ENCODE results near the gene SYT8. TPM values are rescaled to one million over a fixed set of nuclear protein-coding genes. Genes with fewer than 3 reads are reported as not detected.

SYT8 gene
- total RNA-seq, 1 donor from 2014 or later = 7.3 TPM

- no peaks in the 10 kb centered on the region for H3K27me3 Mint-ChIP-seq (ENCODE audit: low read depth)
- H3K27ac Mint-ChIP-seq (ENCODE audit: unreplicated experiment) = no peak overlapping the region
- TF ChIP-seq CTCF (IDR thresholded peaks at IDR 0.05) = no peak
- no peaks in the 10 kb centered on the region for H3K9me3 Mint-ChIP-seq (ENCODE audit: low read depth)
- no peaks in the 10 kb centered on the region for H3K4me1 Mint-ChIP-seq (ENCODE audit: low read depth)
- no peak overlapping the region for H3K4me3 Mint-ChIP-seq (ENCODE audit: unreplicated experiment)
- no peaks in the 10 kb centered on the region for H3K36me3 Mint-ChIP-seq (ENCODE audit: low read depth)
- DNase-seq (ENCODE audit: low spot score) = no peak
These were observed 21.7 kb downstream of the SYT8 start for GRCh38 chr11:1856306-1857005.

- Mint-ChIP-seq H3K9me3 (ENCODE audit: low read depth) (no peaks in the 10 kb centered on the region), H3K4me1 (ENCODE audit: low read depth) (no peaks in the 10 kb centered on the region), H3K27me3 (ENCODE audit: low read depth) (no peaks in the 10 kb centered on the region), H3K4me3 (ENCODE audit: unreplicated experiment) (no peak overlapping the region), H3K36me3 (ENCODE audit: low read depth) (no peaks in the 10 kb centered on the region), H3K27ac (ENCODE audit: unreplicated experiment) (no peak overlapping the region)
- no peak for DNase-seq (ENCODE audit: low spot score)
- no peak for TF ChIP-seq CTCF (IDR thresholded peaks at IDR 0.05)
These were observed 22.3 kb downstream of the SYT8 start for GRCh38 chr11:1857064-1857463.

GRCh38 chr11:1858154-1858553, 23.4 kb downstream of the SYT8 start:
- no peaks in the 10 kb centered on the region for H3K4me1 Mint-ChIP-seq (ENCODE audit: low read depth)
- H3K4me3 Mint-ChIP-seq (ENCODE audit: unreplicated experiment) = no peak overlapping the region
- H3K27me3 Mint-ChIP-seq (ENCODE audit: low read depth) = no peaks in the 10 kb centered on the region
- TF ChIP-seq CTCF (IDR thresholded peaks at IDR 0.05) = no peak
- no peaks in the 10 kb centered on the region for H3K9me3 Mint-ChIP-seq (ENCODE audit: low read depth)
- DNase-seq (ENCODE audit: low spot score) = no peak
- H3K27ac Mint-ChIP-seq (ENCODE audit: unreplicated experiment) = no peak overlapping the region
- no peaks in the 10 kb centered on the region for H3K36me3 Mint-ChIP-seq (ENCODE audit: low read depth)

DNA sequence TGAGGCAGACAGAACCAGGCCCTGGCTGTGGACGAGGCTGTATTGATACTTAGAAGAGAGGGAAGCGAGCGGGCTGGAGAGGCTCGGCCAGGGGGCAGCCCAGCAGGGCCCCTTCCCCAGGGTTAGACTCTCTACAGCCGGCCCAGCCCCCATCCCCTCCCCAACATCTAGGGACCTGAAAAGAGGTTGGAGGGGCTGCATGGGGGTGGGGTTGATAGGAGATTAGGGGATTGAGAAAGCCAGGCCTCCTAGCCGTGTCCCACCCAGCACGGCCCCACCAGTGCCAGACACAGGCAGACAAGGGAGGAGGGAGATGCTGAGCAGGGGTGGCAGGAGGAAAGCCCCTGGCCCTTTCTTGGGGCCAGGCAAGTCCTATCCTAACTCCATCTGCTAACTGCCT, 23.8 kb downstream of the SYT8 start:
- no peaks in the 10 kb centered on the region for H3K4me1 Mint-ChIP-seq (ENCODE audit: low read depth)
- H3K27me3 Mint-ChIP-seq (ENCODE audit: low read depth) = no peaks in the 10 kb centered on the region
- no peaks in the 10 kb centered on the region for H3K36me3 Mint-ChIP-seq (ENCODE audit: low read depth)
- H3K27ac Mint-ChIP-seq (ENCODE audit: unreplicated experiment) = no peak overlapping the region
- no peak overlapping the region for H3K4me3 Mint-ChIP-seq (ENCODE audit: unreplicated experiment)
- H3K9me3 Mint-ChIP-seq (ENCODE audit: low read depth) = no peaks in the 10 kb centered on the region
- no peak for TF ChIP-seq CTCF (IDR thresholded peaks at IDR 0.05)
- DNase-seq (ENCODE audit: low spot score) = no peak

- Mint-ChIP-seq H3K4me3 (ENCODE audit: unreplicated experiment) (no peak overlapping the region), H3K4me1 (ENCODE audit: low read depth) (no peaks in the 10 kb centered on the region), H3K27ac (ENCODE audit: unreplicated experiment) (no peak overlapping the region), H3K9me3 (ENCODE audit: low read depth) (no peaks in the 10 kb centered on the region), H3K36me3 (ENCODE audit: low read depth) (no peaks in the 10 kb centered on the region), H3K27me3 (ENCODE audit: low read depth) (no peaks in the 10 kb centered on the region)
- TF ChIP-seq CTCF (IDR thresholded peaks at IDR 0.05) = no peak
- no peak for DNase-seq (ENCODE audit: low spot score)
These were observed 24.2 kb downstream of the SYT8 start for GRCh38 chr11:1859004-1859403.
